ENCODE results near the gene PTRH1. TPM values are rescaled to one million over a fixed set of nuclear protein-coding genes. Genes with fewer than 3 reads are reported as not detected.
A peak's percentile ranks its signal among the peaks of the same experiment; 100 is the strongest.

PTRH1 gene
- total and polyA plus RNA-seq, 10 of the 15 experiments (the other 5 are each of a cell fraction or from before 2014, with no cell fraction given): 0.69 to 38.4 (median 10.2) TPM

DNA sequence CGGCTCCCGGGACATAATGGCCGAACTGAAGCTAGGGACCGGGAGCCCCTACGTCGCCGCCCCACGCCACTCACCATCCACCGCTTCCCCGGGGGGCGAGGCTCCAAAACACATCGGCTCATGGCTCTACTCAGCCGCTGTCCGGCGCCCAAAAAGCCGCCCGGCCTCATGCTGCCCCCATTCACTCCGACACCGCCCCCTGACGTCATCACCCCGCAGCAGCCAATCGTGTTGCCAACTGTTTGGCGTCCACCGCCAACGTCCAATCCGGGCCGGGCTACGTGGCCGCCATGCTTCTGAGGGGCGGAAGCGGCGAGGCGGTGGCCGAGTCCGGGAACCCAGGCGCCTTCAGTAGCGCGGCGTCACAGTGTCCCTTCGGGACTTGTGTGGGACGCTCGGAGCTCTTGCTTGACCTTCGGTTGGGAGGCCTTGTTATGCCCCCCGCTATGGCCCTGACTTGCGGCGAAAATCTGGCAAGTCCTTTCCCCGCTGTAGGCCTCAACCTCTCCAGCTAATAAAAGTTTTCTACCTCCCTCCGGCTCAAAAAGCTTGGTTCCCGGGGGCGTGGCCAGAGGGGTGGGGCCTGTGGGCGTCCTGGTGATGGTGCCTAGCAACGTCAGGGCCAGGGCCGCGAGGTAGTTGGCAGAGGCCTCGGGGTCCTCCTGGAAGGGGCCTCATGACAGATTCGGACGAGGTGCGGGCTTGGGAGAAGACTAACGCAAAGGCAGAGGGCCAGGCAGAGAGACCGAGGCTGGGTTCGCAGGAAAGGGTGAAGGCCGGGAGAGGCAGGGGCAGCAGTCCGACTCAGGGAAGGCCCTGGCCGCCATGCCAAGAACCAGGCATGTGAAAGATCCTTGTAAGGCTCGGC, at the start of gene PTRH1, which contains the start of gene TTC16 (continued):
- no peak for TF ChIP-seq MEF2A (IDR thresholded peaks at IDR 0.05; ENCODE audit: insufficient read depth, low read depth, low read length)
- no peak for TF ChIP-seq ZNF274 (IDR thresholded peaks at IDR 0.05; ENCODE audit: insufficient read depth, insufficient read length)
- 0 out of 2 replicates have a peak, but pooled peaks have one; percentile 13 for TF ChIP-seq BACH1 (IDR thresholded peaks at IDR 0.05; ENCODE audit: borderline replicate concordance)
- no peak for TF ChIP-seq SUPT20H (IDR thresholded peaks at IDR 0.05; ENCODE audit: borderline replicate concordance, control insufficient read depth, low read depth, low read length)
- TF ChIP-seq PAX8 (IDR thresholded peaks at IDR 0.05): no peak
- TF ChIP-seq NR2C1 (IDR thresholded peaks at IDR 0.05): peak; percentile 67
- no peak for TF ChIP-seq SMAD1 (IDR thresholded peaks at IDR 0.05; ENCODE audit: low read depth, partially characterized antibody)
- peak; percentile 33 for TF ChIP-seq FOS (IDR thresholded peaks at IDR 0.05; ENCODE audit: borderline replicate concordance, extremely low read depth, insufficient read length)
- 0 out of 2 replicates have a peak, but pooled peaks have one; percentile 68 for TF ChIP-seq STAT1 (conservative IDR thresholded peaks at IDR 0.05)
- TF ChIP-seq SMARCA5 (IDR thresholded peaks at IDR 0.05): no peak
- no peak for TF ChIP-seq CEBPB (IDR thresholded peaks at IDR 0.05; ENCODE audit: borderline replicate concordance in 1 of 2, low read depth in 2 of 2, low read length in 2 of 2)
- TF ChIP-seq RELA (IDR thresholded peaks at IDR 0.05; ENCODE audit: borderline replicate concordance, partially characterized antibody): peak; percentile 21
- no peak for TF ChIP-seq HDAC2 (IDR thresholded peaks at IDR 0.05)
- TF ChIP-seq, protein P1, sequence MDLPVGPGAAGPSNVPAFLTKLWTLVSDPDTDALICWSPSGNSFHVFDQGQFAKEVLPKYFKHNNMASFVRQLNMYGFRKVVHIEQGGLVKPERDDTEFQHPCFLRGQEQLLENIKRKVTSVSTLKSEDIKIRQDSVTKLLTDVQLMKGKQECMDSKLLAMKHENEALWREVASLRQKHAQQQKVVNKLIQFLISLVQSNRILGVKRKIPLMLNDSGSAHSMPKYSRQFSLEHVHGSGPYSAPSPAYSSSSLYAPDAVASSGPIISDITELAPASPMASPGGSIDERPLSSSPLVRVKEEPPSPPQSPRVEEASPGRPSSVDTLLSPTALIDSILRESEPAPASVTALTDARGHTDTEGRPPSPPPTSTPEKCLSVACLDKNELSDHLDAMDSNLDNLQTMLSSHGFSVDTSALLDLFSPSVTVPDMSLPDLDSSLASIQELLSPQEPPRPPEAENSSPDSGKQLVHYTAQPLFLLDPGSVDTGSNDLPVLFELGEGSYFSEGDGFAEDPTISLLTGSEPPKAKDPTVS (IDR thresholded peaks at IDR 0.05; ENCODE audit: low read depth, low read length): no peak
- TF ChIP-seq JUNB (IDR thresholded peaks at IDR 0.05): no peak
- TF ChIP-seq ZSCAN29 (IDR thresholded peaks at IDR 0.05): no peak
- no peak for TF ChIP-seq ZBED1 (IDR thresholded peaks at IDR 0.05; ENCODE audit: borderline replicate concordance)
- no peak for TF ChIP-seq SMC3 (IDR thresholded peaks at IDR 0.05; ENCODE audit: borderline replicate concordance, low read length)
- TF ChIP-seq SPI1 (IDR thresholded peaks at IDR 0.05; ENCODE audit: borderline replicate concordance, insufficient read depth, low read depth, low read length): no peak
- no peak for TF ChIP-seq RB1 (IDR thresholded peaks at IDR 0.05; ENCODE audit: borderline replicate concordance)
- TF ChIP-seq, protein P2, sequence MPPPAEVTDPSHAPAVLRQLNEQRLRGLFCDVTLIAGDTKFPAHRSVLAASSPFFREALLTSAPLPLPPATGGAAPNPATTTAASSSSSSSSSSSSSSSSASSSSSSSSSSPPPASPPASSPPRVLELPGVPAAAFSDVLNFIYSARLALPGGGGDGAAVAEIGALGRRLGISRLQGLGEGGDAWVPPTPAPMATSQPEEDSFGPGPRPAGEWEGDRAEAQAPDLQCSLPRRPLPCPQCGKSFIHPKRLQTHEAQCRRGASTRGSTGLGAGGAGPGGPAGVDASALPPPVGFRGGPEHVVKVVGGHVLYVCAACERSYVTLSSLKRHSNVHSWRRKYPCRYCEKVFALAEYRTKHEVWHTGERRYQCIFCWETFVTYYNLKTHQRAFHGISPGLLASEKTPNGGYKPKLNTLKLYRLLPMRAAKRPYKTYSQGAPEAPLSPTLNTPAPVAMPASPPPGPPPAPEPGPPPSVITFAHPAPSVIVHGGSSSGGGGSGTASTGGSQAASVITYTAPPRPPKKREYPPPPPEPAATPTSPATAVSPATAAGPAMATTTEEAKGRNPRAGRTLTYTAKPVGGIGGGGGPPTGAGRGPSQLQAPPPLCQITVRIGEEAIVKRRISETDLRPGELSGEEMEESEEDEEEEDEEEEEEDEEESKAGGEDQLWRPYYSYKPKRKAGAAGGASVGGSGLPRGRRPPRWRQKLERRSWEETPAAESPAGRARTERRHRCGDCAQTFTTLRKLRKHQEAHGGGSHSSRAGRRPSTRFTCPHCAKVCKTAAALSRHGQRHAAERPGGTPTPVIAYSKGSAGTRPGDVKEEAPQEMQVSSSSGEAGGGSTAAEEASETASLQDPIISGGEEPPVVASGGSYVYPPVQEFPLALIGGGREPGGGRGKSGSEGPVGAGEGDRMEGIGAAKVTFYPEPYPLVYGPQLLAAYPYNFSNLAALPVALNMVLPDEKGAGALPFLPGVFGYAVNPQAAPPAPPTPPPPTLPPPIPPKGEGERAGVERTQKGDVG (CRISPR knock-in tag; IDR thresholded peaks at IDR 0.05): no peak
- no peak for TF ChIP-seq EZH2 (IDR thresholded peaks at IDR 0.05; ENCODE audit: borderline replicate concordance, control insufficient read depth, low read depth, low read length)
- TF ChIP-seq PML (IDR thresholded peaks at IDR 0.05; ENCODE audit: low read length): no peak
- peak; percentile 65 for TF ChIP-seq POLR2A (IDR thresholded peaks at IDR 0.05; ENCODE audit: low read depth, low read length)
- TF ChIP-seq NR2F1 (conservative IDR thresholded peaks at IDR 0.05): peak; percentile 53
- TF ChIP-seq MYC (IDR thresholded peaks at IDR 0.05; ENCODE audit: insufficient read depth, insufficient read length, insufficient replicate concordance, low read length, severe bottlenecking): no peak

Measured in GM12878 (cell line).